Body of pancreas (tissue), 4 donors: ENCODE data around the gene FKBP11. TPM values are rescaled to one million over a fixed set of nuclear protein-coding genes. Genes with fewer than 3 reads are reported as not detected.

Experiments
- ATAC-seq: fragments of 150-250 bp; one replicate; pipeline ENCODE4 v1.9.1; 2016
- DNase-seq, 4 donors: peaks; one replicate each; pipeline ENCODE4 v3.0.0-alpha.2; 2019
- H3K27ac ChIP-seq, 4 donors: fragments of 200-600 bp; sonication (generic); 1 replicate in 3 of 4; 2 replicates in 1 of 4; pipeline versions ENCODE4 v1.5.1 to v1.6.1; 2016 to 2019; ENCODE audit warnings: mild to moderate bottlenecking in 1 of 4, mixed read lengths in 1 of 4, moderate library complexity in 1 of 4
- H3K27me3 ChIP-seq, 2 donors: fragments of 200-600 bp; sonication (generic); one replicate each; pipeline ENCODE4 v1.6.0; 2016; ENCODE audit warnings: mild to moderate bottlenecking in 1 of 2
- H3K36me3 ChIP-seq, 2 donors: fragments of 200-600 bp; sonication (generic); replicated peaks in 1 of 2; 2 replicates each; pipeline ENCODE4 v1.5.1; 2016; ENCODE audit warnings: low read depth in 2 of 2; ENCODE audit not compliant: insufficient read depth in 1 of 2
- H3K4me1 ChIP-seq: fragments of 200-600 bp; sonication (generic); one replicate; pipeline ENCODE4 v1.6.0; 2016
- H3K4me3 ChIP-seq, 2 donors: fragments of 200-600 bp; sonication (generic); 1 replicate in 1 of 2; 2 replicates in 1 of 2; pipeline ENCODE4 v1.5.1; 2016 to 2019
- H3K9me3 ChIP-seq, 3 donors: fragments of 200-600 bp; sonication (generic); 1 replicate in 2 of 3; 2 replicates in 1 of 3; pipeline ENCODE4 v1.5.1; 2016
- CTCF ChIP-seq, 7 experiments: fragments of 450-650 bp in 4 of 7; fragments of 200-600 bp in 3 of 7; sonication (generic) in 3 of 7; IDR thresholded peaks; one replicate each; pipeline ENCODE4 v1.5.1; 2016 to 2019; ENCODE audit warnings: antibody characterized with exemption in 7 of 7
- POLR2A ChIP-seq, 3 donors: fragments of 450-650 bp; IDR thresholded peaks; one replicate each; pipeline ENCODE4 v1.6.1; 2016; ENCODE audit warnings: antibody characterized with exemption in 3 of 3, mild to moderate bottlenecking in 2 of 3
- WGBS, 2 donors: methylation state at CpG; one replicate each; pipeline ENCODE4 v1.1.5; 2017; 5-methylcytosine and 5-hydroxymethylcytosine counted together
- intact Hi-C: fragments of 100-400 bp; cut with DNase I; formaldehyde crosslinking; loops from one replicate; pipeline ENCODE4 v1.15.1; 2023
- total RNA-seq, 2 donors: library from RNA; depleted of rRNA; stranded (reverse); fragments of >200 nt; gene quantifications; one replicate each; pipeline ENCODE4 v1.1.0, GENCODE V29; 2016

Gene FKBP11
- total RNA-seq, 2 donors from 2014 or later, result 31.1 to 98.6 TPM

- no peak overlapping the region for H3K27ac ChIP-seq
These were observed 43.2 kb upstream of the FKBP11 start for GRCh38 chr12:48968467-48968866.

GRCh38 chr12:48967991-48968390 lies 42.7 kb upstream of the FKBP11 start:
- Histone ChIP-seq H3K4me1 (peaks cover 27% of the 10 kb centered on the region), H3K27ac (no peak overlapping the region), H3K27me3 (peaks cover 0 to 30% of the 10 kb centered on the region in 2 donors), H3K4me3 (no peak overlapping the region), H3K36me3 (no peaks in the 10 kb centered on the region), H3K9me3 (no peaks in the 10 kb centered on the region)
- intact Hi-C loops, result no loop called here
- TF ChIP-seq POLR2A (IDR thresholded peaks at IDR 0.05) (no peak), CTCF (IDR thresholded peaks at IDR 0.05) (no peak)
- DNase-seq (no peak), ATAC-seq (no peak)
- WGBS, 2 donors, result 75 to 82% methylated on average over 5 to 7 of the region's 7 CpGs

More at GRCh38 chr12:48968467-48968866, 43.2 kb upstream of the FKBP11 start:
- ATAC-seq (no peak), DNase-seq (no peak)
- Histone ChIP-seq H3K9me3 (no peaks in the 10 kb centered on the region), H3K27me3 (peaks cover 0 to 30% of the 10 kb centered on the region in 2 donors), H3K4me1 (peaks cover 27% of the 10 kb centered on the region), H3K36me3 (no peaks in the 10 kb centered on the region), H3K4me3 (no peak overlapping the region)
- intact Hi-C loops, result no loop called here
- TF ChIP-seq CTCF (IDR thresholded peaks at IDR 0.05) (no peak), POLR2A (IDR thresholded peaks at IDR 0.05) (no peak)
- WGBS, 2 donors, result 73% methylated on average over 3 of the region's 3 CpGs

- Histone ChIP-seq H3K4me1 (peaks cover 20% of the 10 kb centered on the region), H3K27me3 (peaks cover 0 to 15% of the 10 kb centered on the region in 2 donors), H3K9me3 (no peaks in the 10 kb centered on the region), H3K4me3 (no peak overlapping the region), H3K36me3 (no peaks in the 10 kb centered on the region), H3K27ac (no peak overlapping the region)
- no peak for DNase-seq
- WGBS, 2 donors, result 53 to 77% methylated on average over 13 to 18 of the region's 20 CpGs
- TF ChIP-seq POLR2A (IDR thresholded peaks at IDR 0.05) (no peak), CTCF (IDR thresholded peaks at IDR 0.05) (no peak)
- intact Hi-C loops, result no loop called here
- ATAC-seq, result no peak
These were observed 41.0 kb upstream of the FKBP11 start for GRCh38 chr12:48966177-48966895.

GRCh38 chr12:48965298-48965838 lies 40.1 kb upstream of the FKBP11 start:
- no peak overlapping the region for H3K4me3 ChIP-seq
- H3K27me3 ChIP-seq, result peaks cover 0 to 8% of the 10 kb centered on the region in 2 donors
- no peaks in the 10 kb centered on the region for H3K9me3 ChIP-seq
- DNase-seq (no peak), ATAC-seq (no peak)
- TF ChIP-seq CTCF (IDR thresholded peaks at IDR 0.05), result no peak
- no peak for TF ChIP-seq POLR2A (IDR thresholded peaks at IDR 0.05)
- no peak overlapping the region for H3K27ac ChIP-seq
- intact Hi-C loops, result no loop called here
- peaks cover 15% of the 10 kb centered on the region for H3K4me1 ChIP-seq
- no peaks in the 10 kb centered on the region for H3K36me3 ChIP-seq

- Histone ChIP-seq H3K27me3 (no peaks in the 10 kb centered on the region), H3K36me3 (no peaks in the 10 kb centered on the region), H3K9me3 (no peaks in the 10 kb centered on the region), H3K4me1 (peaks cover 5% of the 10 kb centered on the region), H3K4me3 (no peak overlapping the region), H3K27ac (no peak overlapping the region)
- ATAC-seq (no peak), DNase-seq (no peak)
- TF ChIP-seq CTCF (IDR thresholded peaks at IDR 0.05), result no peak
- TF ChIP-seq POLR2A (IDR thresholded peaks at IDR 0.05), result no peak
- intact Hi-C loops, result no loop called here
These were observed 36.5 kb upstream of the FKBP11 start for GRCh38 chr12:48961801-48962200.
